Activated naive CD4-positive, alpha-beta T cell treated with anti-CD3 and anti-CD28 coated beads, Interleukin-2, amount 50 U/mL, for 72 hours (primary cell): ENCODE data around the gene CORO2A. TPM values are rescaled to one million over a fixed set of nuclear protein-coding genes. Genes with fewer than 3 reads are reported as not detected.
"Not testable (repeated sequence)": the region's sequence is repeated elsewhere in the genome, so short reads cannot be mapped to it uniquely, and the experiment has no call there.

Source experiments
- ATAC-seq, 2 donors: fragments of 150-1000 bp; cut with Tn5 transposase; 2 replicates each; pipeline ENCODE4 v1.10.0; 2021; ENCODE audit warnings: mild to moderate bottlenecking in 2 of 2, moderate library complexity in 2 of 2
- DNase-seq, 2 donors: peaks; one replicate each; pipeline ENCODE4 v3.0.0; 2021 to 2022; ENCODE audit warnings: low spot score in 2 of 2
- H3K27ac Mint-ChIP-seq, 2 donors: one replicate each; pipeline ENCODE4 v1.8.0; 2022; ENCODE audit warnings: mild to moderate bottlenecking in 2 of 2, mixed read lengths in 2 of 2
- H3K36me3 Mint-ChIP-seq, 2 donors: one replicate each; pipeline ENCODE4 v1.8.0; 2022; ENCODE audit warnings: mixed read lengths in 2 of 2
- H3K9me3 Mint-ChIP-seq, 2 donors: one replicate each; pipeline ENCODE4 v1.8.0; 2022; ENCODE audit warnings: mixed read lengths in 2 of 2
- total RNA-seq, 2 donors: library from RNA; stranded (reverse); gene quantifications; one replicate each; pipeline ENCODE4 v1.2.3, GENCODE V29; 2022

The CORO2A gene
- total RNA-seq, 2 donors from 2014 or later = 6.8 to 11.8 TPM

DNA sequence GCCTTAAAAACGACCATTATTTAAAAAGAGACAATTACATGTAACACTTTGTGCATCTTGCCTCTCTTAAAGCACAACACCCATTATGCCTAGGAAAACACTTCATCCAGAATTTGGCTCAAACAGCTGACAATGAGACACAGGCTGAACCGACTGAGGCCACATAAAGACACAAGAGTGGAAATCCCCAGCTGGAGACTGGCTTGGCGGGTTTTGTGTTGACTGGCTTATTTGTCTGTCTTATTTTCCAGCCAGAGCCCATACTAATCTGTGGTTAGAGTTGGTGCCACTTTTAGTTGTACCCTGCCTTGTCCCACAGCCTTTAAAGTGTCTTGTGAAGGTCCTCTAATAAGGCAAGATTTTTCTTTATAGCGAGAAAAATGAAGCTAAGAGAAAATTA, 94.6 kb downstream of the CORO2A start:
- H3K27ac Mint-ChIP-seq = peak overlapping the region; percentile 67 to 89
- peaks cover 11 to 16% of the 10 kb centered on the region in 2 donors for H3K36me3 Mint-ChIP-seq
- DNase-seq (no peak), ATAC-seq (peak; percentile 35 to 51)
- no peaks in the 10 kb centered on the region for H3K9me3 Mint-ChIP-seq

DNA sequence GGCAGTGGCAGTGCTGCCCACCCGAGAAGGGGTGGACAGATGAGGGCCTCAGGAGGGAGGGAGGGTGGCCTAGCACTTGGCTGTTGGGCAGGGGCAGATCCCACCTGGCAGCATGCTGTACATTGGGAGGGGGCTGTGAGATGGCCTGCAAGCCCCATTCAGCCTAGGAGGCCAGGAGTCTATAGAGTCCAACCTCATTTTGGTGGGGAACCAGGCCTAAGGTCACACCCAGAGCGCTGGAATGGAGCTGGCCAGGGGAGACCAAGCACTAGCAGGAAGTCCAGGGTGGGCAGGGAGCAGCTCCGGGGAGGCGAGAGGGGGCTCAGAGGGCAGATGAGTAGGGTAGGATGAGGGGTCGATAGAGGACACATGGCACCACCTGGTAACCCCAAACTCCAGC, 96.3 kb downstream of the CORO2A start:
- peak overlapping the region in 1 of 2 donors; percentile 50 for H3K27ac Mint-ChIP-seq
- DNase-seq (no peak), ATAC-seq (no peak)
- peaks cover 11 to 16% of the 10 kb centered on the region in 2 donors for H3K36me3 Mint-ChIP-seq
- H3K9me3 Mint-ChIP-seq = no peaks in the 10 kb centered on the region

DNA sequence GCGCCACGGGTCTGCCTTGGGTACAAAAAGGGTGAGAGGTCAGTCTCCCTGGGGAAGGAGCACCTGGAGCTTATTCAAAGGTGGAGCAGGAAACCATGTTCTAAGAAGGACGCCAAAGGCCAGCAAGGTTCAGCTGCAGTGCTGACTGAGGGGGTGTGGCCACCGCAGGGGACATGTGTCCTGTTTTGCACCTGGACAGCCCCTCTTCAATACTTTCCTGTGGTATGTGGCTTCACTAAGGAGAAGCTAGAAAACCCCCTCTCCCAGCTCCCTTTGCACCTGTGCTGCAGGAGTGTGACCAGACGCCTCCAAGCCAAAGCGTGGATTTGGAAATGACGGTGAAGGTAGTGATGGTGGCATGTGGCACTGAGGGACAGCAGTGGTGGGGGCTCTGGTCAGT, 97.0 kb downstream of the CORO2A start:
- H3K27ac Mint-ChIP-seq = peak overlapping the region in 1 of 2 donors; percentile 85
- peaks cover 12 to 16% of the 10 kb centered on the region in 2 donors for H3K36me3 Mint-ChIP-seq
- no peaks in the 10 kb centered on the region for H3K9me3 Mint-ChIP-seq
- no peak for ATAC-seq
- DNase-seq = no peak

DNA sequence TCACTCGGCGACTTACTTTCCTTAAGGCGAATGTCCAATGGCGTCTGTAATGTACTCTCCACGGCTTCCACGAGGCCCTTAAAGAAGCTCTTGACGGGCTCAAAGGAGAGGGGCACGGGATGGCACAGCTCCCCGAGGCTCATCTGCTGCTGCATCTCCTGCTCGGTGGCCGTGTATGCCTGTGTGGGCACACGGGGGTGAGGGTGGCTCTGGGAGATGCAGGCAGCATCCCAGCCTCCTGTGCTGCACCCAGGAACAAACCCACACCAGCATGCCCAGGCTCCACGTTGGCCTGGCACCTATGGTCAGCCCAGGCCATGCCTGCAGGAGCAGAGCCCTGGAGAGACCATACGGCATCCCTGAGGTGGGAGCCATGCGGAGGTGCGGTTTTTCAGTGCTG, 97.6 kb downstream of the CORO2A start:
- Mint-ChIP-seq H3K36me3 (peaks cover 13 to 17% of the 10 kb centered on the region in 2 donors), H3K27ac (peak overlapping the region in 1 of 2 donors; percentile 44), H3K9me3 (no peaks in the 10 kb centered on the region)
- ATAC-seq (no peak), DNase-seq (no peak)

GRCh38 chr9:98094316-98094715, 98.1 kb downstream of the CORO2A start:
- Mint-ChIP-seq H3K27ac (peak overlapping the region; percentile 44 to 72), H3K9me3 (no peaks in the 10 kb centered on the region), H3K36me3 (peaks cover 11 to 21% of the 10 kb centered on the region in 2 donors)

DNA sequence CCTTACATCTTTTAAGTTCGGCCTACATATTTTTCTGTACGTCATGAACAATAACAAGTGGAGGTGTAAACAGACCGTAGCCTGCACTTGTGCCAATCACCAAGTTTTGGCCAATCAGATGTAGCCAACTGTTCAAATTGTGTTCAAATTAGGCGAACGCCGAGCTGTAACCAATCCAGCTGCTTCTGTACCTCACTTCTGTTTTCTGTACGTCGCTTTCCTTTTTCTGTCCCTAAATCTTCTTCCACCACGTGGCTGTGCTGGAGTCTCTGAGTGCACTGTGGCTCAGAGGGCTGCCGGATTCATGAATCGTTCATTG, 99.9 kb downstream of the CORO2A start:
- no peak for ATAC-seq
- Mint-ChIP-seq H3K9me3 (no peaks in the 10 kb centered on the region), H3K27ac (peak overlapping the region; percentile 2 to 25), H3K36me3 (peaks cover 4 to 26% of the 10 kb centered on the region in 2 donors)
- DNase-seq = no peak

More at GRCh38 chr9:98094316-98094715, 98.1 kb downstream of the CORO2A start:
- ATAC-seq (no peak), DNase-seq (no peak)

- no peaks in the 10 kb centered on the region for H3K9me3 Mint-ChIP-seq
- ATAC-seq (no peak), DNase-seq (no peak)
- peak overlapping the region; percentile 25 to 52 for H3K27ac Mint-ChIP-seq
- H3K36me3 Mint-ChIP-seq = peaks cover under 1 to 24% of the 10 kb centered on the region in 2 donors
These were observed 100.5 kb downstream of the CORO2A start for GRCh38 chr9:98091735-98092612.

- peaks cover 8 to 32% of the 10 kb centered on the region in 2 donors for H3K36me3 Mint-ChIP-seq
These were observed 101.8 kb downstream of the CORO2A start for GRCh38 chr9:98090674-98091073.

GRCh38 chr9:98087420-98088354, 104.8 kb downstream of the CORO2A start:
- peak in 1 of 2 donors; percentile 38 for DNase-seq
- Mint-ChIP-seq H3K27ac (peak overlapping the region; percentile 9 to 76), H3K36me3 (peaks cover 8 to 39% of the 10 kb centered on the region in 2 donors), H3K9me3 (no peaks in the 10 kb centered on the region)
- peak; percentile 48 to 65 for ATAC-seq

More at GRCh38 chr9:98090674-98091073, 101.8 kb downstream of the CORO2A start:
- not testable (repeated sequence) for DNase-seq, ATAC-seq, H3K9me3 Mint-ChIP-seq, H3K27ac Mint-ChIP-seq

- Mint-ChIP-seq H3K27ac (peak overlapping the region; percentile 76 to 95), H3K9me3 (no peaks in the 10 kb centered on the region), H3K36me3 (peaks cover 8 to 39% of the 10 kb centered on the region in 2 donors)
- no peak for DNase-seq
- ATAC-seq = no peak
These were observed 106.0 kb downstream of the CORO2A start for GRCh38 chr9:98086461-98086860.

GRCh38 chr9:98085944-98086343, 106.5 kb downstream of the CORO2A start:
- H3K27ac Mint-ChIP-seq = peak overlapping the region; percentile 17 to 76

DNA sequence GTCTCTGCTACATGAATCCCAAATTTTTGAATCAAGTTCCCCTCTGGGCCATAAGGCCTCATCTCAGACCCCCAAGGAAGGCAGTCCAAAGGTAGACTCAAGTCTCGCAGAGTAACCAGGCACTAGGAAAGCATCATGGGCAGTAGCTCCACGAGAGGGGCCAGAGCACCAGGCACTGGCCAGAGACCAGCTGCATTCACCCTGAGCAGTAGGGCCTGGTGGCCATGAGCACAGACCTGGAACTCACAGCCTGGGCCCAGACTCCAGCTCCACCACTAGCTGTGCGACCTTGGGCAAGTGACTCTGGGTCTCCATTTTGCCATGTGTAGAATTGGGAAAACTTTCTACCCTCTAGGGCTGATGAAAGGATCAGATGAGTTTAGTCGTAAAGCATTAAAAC, 107.4 kb downstream of the CORO2A start:
- no peaks in the 10 kb centered on the region for H3K9me3 Mint-ChIP-seq
- ATAC-seq = no peak
- peaks cover 8 to 35% of the 10 kb centered on the region in 2 donors for H3K36me3 Mint-ChIP-seq
- DNase-seq = no peak
- peak overlapping the region; percentile 61 to 76 for H3K27ac Mint-ChIP-seq

More at GRCh38 chr9:98085944-98086343, 106.5 kb downstream of the CORO2A start:
- Mint-ChIP-seq H3K36me3 (peaks cover 8 to 39% of the 10 kb centered on the region in 2 donors), H3K9me3 (no peaks in the 10 kb centered on the region)
- no peak for ATAC-seq
- DNase-seq = no peak

DNA sequence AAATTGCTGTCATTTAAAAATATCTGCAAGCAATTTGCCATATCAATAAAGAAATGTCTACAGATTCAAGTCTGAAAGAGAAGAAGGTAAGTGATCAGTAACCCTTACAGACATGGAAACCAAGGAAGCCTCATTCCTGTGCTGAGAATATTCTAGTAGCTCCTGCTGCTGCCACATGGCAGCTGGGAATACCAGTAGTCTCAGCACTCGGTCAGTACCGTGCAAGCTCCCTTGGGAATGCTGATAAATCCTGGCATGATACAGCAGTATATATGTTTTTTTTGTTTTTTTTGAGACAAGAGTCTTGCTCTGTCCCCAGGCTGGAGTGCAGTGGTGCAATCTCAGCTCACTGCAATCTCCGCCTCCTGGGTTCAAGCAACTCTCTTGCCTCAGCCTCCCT, 108.0 kb downstream of the CORO2A start:
- H3K9me3 Mint-ChIP-seq = no peaks in the 10 kb centered on the region
- H3K36me3 Mint-ChIP-seq = peaks cover 8 to 33% of the 10 kb centered on the region in 2 donors
- peak overlapping the region in 1 of 2 donors; percentile 57 for H3K27ac Mint-ChIP-seq
- ATAC-seq = no peak
- no peak for DNase-seq

- peaks cover 8 to 34% of the 10 kb centered on the region in 2 donors for H3K36me3 Mint-ChIP-seq
- no peak for ATAC-seq
- peak overlapping the region; percentile 57 to 85 for H3K27ac Mint-ChIP-seq
- H3K9me3 Mint-ChIP-seq = no peaks in the 10 kb centered on the region
- DNase-seq = no peak
These were observed 108.8 kb downstream of the CORO2A start for GRCh38 chr9:98083566-98084183.

GRCh38 chr9:98083061-98083501, 109.4 kb downstream of the CORO2A start:
- no peak for DNase-seq
- no peak for ATAC-seq
- Mint-ChIP-seq H3K9me3 (no peaks in the 10 kb centered on the region), H3K27ac (peak overlapping the region; percentile 57 to 79), H3K36me3 (peaks cover 10 to 31% of the 10 kb centered on the region in 2 donors)

- peak; percentile 92 to 94 for ATAC-seq
- Mint-ChIP-seq H3K9me3 (no peaks in the 10 kb centered on the region), H3K27ac (peak overlapping the region; percentile 57 to 93), H3K36me3 (peaks cover 9 to 32% of the 10 kb centered on the region in 2 donors)
- peak in 1 of 2 donors; percentile 68 for DNase-seq
These were observed 110.8 kb downstream of the CORO2A start for GRCh38 chr9:98081477-98082219.
